Measurements from ENCODE around the gene GAL3ST2.
A peak's percentile ranks its signal among the peaks of the same experiment; 100 is the strongest.
"Not testable (repeated sequence)": the region's sequence is repeated elsewhere in the genome, so short reads cannot be mapped to it uniquely, and the experiment has no call there.

Gene GAL3ST2

GRCh38 chr2:241748468-241749256, 28.0 kb upstream of the GAL3ST2 start:
- no peak for DNase-seq

DNA sequence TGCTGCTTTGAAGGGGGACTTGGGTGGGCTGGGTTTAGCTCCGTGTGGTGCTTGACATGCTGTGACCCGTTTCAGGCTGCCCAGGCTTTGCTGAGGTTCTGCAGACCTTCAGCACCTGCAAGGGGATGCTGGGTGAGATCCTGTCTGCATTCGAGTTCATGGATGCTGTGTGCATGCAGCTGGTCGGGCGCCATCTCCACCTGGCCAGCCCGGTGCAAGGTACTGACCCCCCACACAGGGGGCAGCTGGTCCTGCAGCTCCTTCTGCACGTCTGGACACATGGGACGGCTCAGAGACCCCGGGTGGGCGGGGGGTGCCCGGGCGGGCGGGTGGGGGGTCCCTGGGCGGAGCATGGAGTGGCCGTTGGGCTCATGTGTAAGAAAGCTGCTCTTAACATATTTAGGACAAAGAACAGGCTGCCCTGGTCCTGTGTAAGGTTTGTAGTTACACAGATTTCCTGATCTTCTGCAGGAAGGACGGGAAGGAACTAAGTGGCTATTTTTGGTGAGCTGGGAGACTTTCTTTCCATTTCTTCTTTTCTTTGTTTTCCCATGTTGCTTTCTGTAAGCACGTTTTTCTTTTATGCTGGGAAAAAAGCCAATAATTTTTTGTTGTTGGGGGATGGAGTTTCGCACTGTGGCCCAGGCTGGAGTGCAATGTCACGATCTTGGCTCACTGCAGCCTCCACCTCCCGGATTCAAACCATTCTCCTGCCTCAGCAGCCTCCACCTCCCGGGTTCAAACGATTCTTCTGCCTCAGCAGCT, 26.4 kb upstream of the GAL3ST2 start:
- DNase-seq: no peak

GRCh38 chr2:241751152-241751551, 25.5 kb upstream of the GAL3ST2 start:
- no peak for DNase-seq

DNA sequence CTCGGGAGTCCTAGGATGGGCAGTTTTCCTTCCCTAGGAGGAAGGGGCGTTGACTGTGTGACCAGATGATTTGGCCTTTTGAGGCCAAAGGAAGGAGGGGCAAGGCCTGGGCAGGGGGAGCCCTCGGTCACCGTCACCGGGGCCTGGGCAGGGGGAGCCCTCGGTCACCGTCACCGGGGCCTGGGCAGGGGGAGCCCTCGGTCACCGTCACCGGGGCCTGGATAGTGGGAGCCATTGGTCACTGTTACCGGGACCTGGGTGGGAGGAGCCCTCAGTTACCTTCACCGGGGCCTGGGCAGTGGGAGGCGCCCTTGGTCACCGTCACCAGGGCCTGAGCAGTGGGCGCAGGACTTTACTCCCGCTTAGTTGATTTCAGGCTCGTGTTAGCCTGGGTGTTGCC, 24.8 kb upstream of the GAL3ST2 start:
- DNase-seq: no peak

GRCh38 chr2:241752253-241752652, 24.4 kb upstream of the GAL3ST2 start:
- DNase-seq: no peak

- no peak for DNase-seq
Observed at GRCh38 chr2:241752689-241753276, 23.8 kb upstream of the GAL3ST2 start.

GRCh38 chr2:241753493-241753892, 23.1 kb upstream of the GAL3ST2 start:
- no peak for DNase-seq

- no peak for DNase-seq
Observed at GRCh38 chr2:241754042-241754441, 22.6 kb upstream of the GAL3ST2 start.

DNA sequence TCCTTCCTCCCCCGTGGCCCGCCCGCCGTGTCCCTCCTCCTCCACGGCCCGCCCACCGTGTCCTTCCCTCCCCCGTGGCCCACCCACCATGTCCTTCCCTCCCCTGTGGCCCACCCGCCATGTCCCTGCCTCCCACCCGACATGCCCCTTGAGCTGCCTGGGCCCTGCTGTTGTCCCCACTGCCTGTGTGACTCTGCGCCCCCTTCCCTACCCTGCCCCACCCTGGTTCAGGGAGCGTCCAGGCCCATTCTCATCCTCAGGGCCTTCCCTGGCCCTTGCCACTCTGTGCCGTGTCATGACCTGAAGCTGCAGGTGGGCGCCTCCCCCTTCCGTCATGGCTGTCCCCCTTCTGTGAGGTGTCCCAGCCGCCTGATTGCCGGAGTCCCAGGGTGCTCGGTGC, 21.5 kb upstream of the GAL3ST2 start:
- DNase-seq: no peak

DNA sequence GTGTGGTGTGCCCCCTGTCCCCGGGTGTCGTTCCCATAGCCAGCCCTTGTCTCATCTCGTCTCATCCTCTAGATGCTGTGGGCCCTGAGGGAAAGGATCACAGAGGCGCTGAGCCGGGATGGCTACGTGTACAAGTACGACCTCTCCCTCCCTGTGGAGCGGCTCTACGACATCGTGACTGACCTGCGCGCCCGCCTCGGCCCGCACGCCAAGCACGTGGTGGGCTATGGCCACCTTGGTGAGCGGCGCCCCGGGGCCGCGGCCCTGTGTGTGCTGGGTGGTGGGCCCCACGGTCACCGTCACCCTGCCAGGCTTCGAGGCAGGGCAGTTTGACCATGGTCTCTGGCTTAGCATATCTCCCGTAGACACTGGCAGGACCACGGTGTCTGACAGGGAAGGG, 20.8 kb upstream of the GAL3ST2 start:
- DNase-seq: no peak

DNA sequence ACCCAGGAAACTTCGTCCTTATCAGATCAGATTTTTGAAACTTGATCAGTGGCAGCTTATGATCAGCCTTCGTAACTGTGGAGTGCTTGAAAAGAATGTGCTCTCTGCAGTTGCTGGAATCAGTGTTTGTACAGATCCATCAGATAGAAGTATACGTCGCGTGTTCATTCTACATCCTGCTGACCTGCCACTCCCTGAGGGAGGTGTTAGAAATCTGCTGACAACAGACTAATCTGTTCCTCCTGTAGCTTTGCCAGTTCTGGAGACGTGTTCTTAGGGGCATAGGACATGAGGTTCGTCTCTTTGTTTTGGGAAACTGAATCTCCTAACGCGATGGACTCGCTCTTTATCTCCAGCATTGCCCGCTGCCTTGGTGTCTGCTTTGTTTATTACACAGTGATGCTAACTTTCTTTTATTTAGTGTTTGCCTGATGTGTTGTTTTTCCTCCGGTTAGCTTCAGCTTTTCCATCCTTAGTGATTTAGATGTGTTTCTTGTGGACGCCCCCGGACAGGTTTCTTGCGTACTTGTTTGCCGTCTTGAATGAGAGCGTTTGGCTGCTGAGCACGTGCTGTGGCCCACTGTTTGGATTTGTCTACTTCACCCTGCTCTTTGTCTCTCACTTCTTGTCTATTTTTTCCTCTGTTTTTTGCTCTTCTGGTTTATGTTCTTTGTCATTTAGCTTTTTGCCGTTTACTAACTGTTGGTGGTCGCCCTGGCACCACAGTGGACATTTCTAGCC, 17.4 kb upstream of the GAL3ST2 start:
- DNase-seq: no peak

DNA sequence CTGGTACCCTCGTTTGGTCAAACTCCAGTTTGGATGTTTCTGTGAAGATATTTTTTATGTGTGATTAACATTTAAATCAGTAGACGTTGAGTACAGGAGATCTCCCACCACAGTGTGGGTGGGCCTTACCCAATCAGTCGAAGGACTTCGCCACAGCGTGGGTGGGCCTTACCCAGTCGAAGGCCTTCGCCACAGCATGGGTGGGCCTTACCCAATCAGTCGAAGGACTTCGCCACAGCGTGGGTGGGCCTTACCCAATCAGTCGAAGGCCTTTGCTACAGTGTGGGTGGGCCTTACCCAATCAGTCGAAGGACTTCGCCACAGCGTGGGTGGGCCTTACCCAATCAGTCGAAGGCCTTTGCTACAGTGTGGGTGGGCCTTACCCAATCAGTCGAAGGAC, 16.7 kb upstream of the GAL3ST2 start:
- not testable (repeated sequence) for DNase-seq

- DNase-seq: no peak
Observed at GRCh38 chr2:241760301-241760771, 16.3 kb upstream of the GAL3ST2 start.

DNA sequence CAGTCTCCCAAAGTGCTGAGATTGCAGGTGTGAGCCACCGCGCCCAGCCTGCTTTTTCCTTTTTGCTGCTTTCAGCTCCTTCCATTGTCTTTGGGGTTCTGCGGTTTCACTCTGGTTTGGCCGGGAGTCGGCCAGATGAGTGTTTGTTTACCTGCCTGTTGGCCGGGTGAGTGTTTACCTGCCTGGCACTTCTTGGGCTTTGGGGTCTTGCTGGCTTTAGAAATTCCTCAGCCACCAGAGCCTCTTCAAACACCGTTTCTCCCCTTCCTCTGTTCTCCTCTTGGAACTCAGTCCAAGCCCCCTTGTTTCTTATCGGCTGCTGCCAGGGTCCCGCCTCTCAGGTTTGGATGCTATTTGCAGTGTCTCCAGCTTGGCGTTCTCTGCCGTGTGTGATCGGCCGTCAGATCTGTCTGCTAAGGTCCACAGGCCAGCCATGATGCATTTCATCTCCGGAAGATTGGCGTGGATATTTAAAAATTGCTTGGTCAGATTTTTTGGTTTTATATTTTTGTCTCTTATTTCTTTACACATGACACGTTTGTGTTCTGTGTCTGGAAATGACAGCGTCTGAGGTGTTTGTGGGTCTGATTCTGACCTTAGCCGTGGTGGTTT, 14.2 kb upstream of the GAL3ST2 start:
- DNase-seq: no peak

DNA sequence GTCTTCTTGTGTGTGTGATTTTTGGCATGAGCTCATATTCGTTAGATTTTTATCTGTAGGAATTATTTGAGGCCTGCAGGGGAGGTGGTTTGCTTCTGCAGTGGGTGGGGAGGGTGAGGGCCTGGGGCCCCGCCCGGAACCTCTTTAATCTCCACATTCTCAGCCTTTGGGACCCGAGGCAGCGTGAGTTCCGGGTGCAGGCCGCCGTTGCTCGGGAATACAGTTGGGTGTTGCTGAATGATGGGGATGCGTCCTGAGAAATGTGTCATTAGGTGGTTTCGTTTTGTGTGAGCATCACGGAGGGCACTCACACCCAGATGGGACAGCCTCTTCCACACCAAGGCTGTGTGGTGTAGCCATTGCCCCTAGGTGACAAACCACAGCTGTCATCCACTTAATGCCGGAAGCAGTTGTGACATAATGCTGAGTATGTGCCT, 13.7 kb upstream of the GAL3ST2 start:
- DNase-seq: peak; percentile 53 to 69

GRCh38 chr2:241763551-241764274, 12.9 kb upstream of the GAL3ST2 start:
- DNase-seq: no peak

DNA sequence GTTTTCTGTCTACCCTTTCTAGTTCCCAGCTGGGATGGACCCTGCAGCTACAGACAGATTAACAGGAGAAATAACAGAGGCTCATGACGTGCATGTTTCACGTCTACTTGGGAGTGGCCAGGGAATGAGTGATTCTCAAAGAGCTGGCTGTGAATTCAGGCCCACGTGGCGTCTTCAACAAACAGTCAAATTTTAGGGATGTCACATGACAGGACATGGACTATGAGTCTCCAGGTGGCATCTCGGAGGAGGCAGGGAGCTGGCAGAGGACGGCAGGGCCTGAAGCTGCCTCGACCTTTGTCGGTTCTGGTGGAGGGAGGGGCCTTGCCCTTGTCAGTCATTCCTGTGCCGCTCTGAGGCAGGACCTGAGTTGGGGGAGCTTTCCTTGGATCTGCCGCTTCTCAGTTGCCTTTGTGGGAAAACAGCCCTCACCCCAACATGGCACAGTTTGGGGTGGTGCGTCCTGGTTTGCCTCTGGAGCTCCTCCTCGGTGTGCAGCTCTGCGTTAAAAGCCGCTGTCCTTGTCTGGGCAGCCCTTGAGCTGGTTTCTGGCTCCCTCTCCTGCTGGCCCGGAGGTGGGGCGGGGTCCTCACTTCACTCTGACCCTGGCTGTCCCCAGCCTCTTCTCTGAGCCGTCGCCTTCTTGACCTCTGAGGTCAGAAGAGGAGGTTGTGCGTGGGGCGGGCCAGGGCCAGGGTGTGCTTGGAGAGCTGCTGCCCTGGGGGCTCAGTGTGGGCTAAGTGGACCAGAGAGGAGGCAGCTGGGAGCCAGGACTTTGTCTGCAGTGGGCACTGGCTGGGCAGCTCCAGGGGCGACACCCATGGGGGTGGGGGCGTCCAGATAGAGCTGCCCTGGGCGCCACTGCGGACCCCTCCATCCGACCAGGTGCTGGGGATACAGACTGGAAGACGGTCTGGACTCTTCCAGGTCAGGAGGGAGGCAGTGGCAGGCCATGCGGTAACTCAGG, 12.1 kb upstream of the GAL3ST2 start:
- DNase-seq: no peak

DNA sequence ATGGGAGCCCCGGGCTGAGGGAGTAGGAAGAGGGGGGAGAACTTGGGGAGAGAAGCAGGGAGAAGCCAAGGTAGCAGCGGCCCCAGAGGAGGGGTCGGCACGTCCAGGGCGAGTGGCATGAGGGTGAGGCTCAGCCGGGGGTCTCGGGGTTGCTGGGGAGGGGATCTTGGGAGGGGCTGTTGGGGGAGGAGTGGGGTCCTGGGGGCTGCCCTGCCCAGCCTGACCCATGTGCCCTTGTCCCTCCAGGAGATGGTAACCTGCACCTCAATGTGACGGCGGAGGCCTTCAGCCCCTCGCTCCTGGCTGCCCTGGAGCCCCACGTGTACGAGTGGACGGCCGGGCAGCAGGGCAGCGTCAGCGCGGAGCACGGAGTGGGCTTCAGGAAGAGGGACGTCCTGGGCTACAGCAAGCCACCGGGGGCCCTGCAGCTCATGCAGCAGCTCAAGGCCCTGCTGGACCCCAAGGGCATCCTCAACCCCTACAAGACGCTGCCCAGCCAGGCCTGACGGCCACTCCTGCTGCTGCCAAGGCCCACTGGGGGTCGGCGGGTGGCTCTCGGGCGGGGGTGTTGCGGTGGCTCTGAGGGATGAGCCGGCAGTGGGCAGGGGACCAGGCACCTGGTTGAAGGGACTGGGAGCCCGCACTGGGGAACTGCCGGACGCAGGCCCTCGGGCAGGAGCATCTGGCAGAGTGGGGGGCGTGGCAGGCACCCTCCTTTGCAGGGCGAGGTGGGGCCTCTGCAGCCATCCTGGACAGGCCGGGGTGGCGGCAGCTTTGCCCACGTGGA, 9.0 kb upstream of the GAL3ST2 start:
- no peak for DNase-seq

GRCh38 chr2:241768251-241768711, 8.3 kb upstream of the GAL3ST2 start:
- peak in 1 of 2 experiments; percentile 3 for DNase-seq

DNA sequence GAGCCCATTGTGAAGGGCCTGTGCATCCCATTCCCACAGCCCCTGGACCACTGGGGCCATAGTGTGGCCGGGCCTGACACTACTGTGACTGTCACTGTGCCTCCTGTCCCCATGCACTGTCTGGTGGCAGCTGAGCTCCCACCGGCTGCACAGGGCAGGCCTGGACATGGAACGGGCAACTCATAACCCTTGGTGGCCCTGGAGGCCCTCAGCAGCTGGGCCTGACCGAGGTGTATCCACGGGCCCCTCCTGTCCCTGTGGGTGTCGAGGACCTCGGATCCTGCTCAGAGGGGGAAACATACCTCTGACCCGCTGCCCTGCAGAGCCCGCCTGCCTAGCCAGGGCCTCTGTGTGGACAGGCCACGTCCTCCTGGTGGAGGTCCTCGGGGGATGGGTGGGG, 7.8 kb upstream of the GAL3ST2 start:
- peak in 1 of 2 experiments; percentile 1 for DNase-seq

Measured in activated CD4-positive, alpha-beta T cell treated with anti-CD3 and anti-CD28 coated beads, Interleukin-2, amount 50 U/mL, for 48 hours (primary cell).